K562 (cell line): ENCODE measurements around the gene ARHGAP22. TPM values are rescaled to one million over a fixed set of nuclear protein-coding genes. Genes with fewer than 3 reads are reported as not detected.

Source experiments
- CAMTA2 ChIP-seq: fragments of 250-450 bp; sonication (Bioruptor Pico); conservative IDR thresholded peaks from 2 replicates; pipeline ENCODE4 v1.5.1; 2022
- FOXA3 ChIP-seq, 2 experiments: fragments of 450-650 bp in 1 of 2; sonication (generic) in 1 of 2; formaldehyde crosslinking; IDR thresholded peaks in 1 of 2; conservative IDR thresholded peaks in 1 of 2; 2 replicates each; pipeline versions ENCODE4 v1.4.0 to v1.8.0; 2020 to 2022; ENCODE audit warnings: mild to moderate bottlenecking in 2 of 2, missing genetic modification reagents in 1 of 2
- FOXK1 ChIP-seq: sonication (generic); formaldehyde crosslinking; IDR thresholded peaks from 2 replicates; pipeline ENCODE4 v1.8.0; 2022; ENCODE audit warnings: missing genetic modification reagents, mild to moderate bottlenecking, borderline replicate concordance
- GTF2F1 ChIP-seq: IDR thresholded peaks from 2 replicates; pipeline ENCODE4 v1.6.1; 2011; ENCODE audit warnings: low read depth, low read length, improper control_type of control experiment
- HLTF ChIP-seq: fragments of 450-650 bp; IDR thresholded peaks from 2 replicates; pipeline ENCODE4 v1.6.1; 2016
- NONO ChIP-seq, 2 experiments: fragments of 200-400 bp in 1 of 2; fragments of 450-650 bp in 1 of 2; formaldehyde crosslinking in 1 of 2; IDR thresholded peaks; 2 replicates each; pipeline ENCODE4 v1.6.1; 2017; ENCODE audit warnings: low read depth in 2 of 2, mild to moderate bottlenecking in 2 of 2, moderate library complexity in 2 of 2, low read length in 1 of 2
- PCBP2 ChIP-seq: fragments of 200-400 bp; formaldehyde crosslinking; IDR thresholded peaks from 2 replicates; pipeline ENCODE4 v1.6.1; 2018; ENCODE audit warnings: low read length, low read depth, mild to moderate bottlenecking, moderate library complexity; ENCODE audit not compliant: poor library complexity, severe bottlenecking
- PURB ChIP-seq: sonication (generic); formaldehyde crosslinking; IDR thresholded peaks from 2 replicates; pipeline ENCODE4 v1.9.0; 2021; ENCODE audit warnings: low read depth, mild to moderate bottlenecking, missing genetic modification reagents
- SMC3 ChIP-seq: conservative IDR thresholded peaks from 2 replicates; pipeline ENCODE4 v1.6.1; 2011; ENCODE audit warnings: low read depth, low read length, improper control_type of control experiment; ENCODE audit not compliant: insufficient read depth
- XRCC5 ChIP-seq: fragments of 200-400 bp; formaldehyde crosslinking; IDR thresholded peaks from 2 replicates; pipeline ENCODE4 v1.6.1; 2017; ENCODE audit warnings: low read depth, mild to moderate bottlenecking, low read length
- ZBTB8A ChIP-seq: fragments of 450-650 bp; IDR thresholded peaks from 2 replicates; pipeline ENCODE4 v1.6.1; 2018; ENCODE audit warnings: mild to moderate bottlenecking, moderate library complexity; ENCODE audit not compliant: partially characterized antibody
- ZNF146 ChIP-seq: IDR thresholded peaks from one replicate; pipeline ENCODE4 v1.6.1; 2018; ENCODE audit warnings: missing compliant biosample characterization; ENCODE audit not compliant: unreplicated experiment
- ZNF197 ChIP-seq: fragments of 200-800 bp; sonication (Bioruptor generic); IDR thresholded peaks from 2 replicates; pipeline ENCODE4 v1.6.1; 2016; ENCODE audit warnings: low read depth, missing genetic modification characterization, missing compliant biosample characterization
- ZNF217 ChIP-seq: sonication (generic); formaldehyde crosslinking; IDR thresholded peaks from 2 replicates; pipeline ENCODE4 v1.8.0; 2022; ENCODE audit warnings: mild to moderate bottlenecking, missing genetic modification reagents
- ZNF232 ChIP-seq: sonication (generic); formaldehyde crosslinking; IDR thresholded peaks from 2 replicates; pipeline ENCODE4 v1.8.0; 2022; ENCODE audit warnings: mild to moderate bottlenecking, missing genetic modification reagents
- ZNF507 ChIP-seq: conservative IDR thresholded peaks from 2 replicates; pipeline ENCODE4 v1.6.1; 2017; ENCODE audit warnings: missing genetic modification characterization, missing compliant biosample characterization
- ZNF583 ChIP-seq: fragments of 250-450 bp; sonication (Bioruptor Pico); IDR thresholded peaks from 2 replicates; pipeline ENCODE4 v1.4.0; 2020
- ZNF717 ChIP-seq: fragments of 250-450 bp; sonication (Bioruptor Pico); IDR thresholded peaks from 2 replicates; pipeline ENCODE4 v1.5.0; 2021
- polyA plus RNA-seq, 8 experiments: library from polyadenylated mRNA; depleted of rRNA in 4 of 8; stranded (reverse) in 5 of 8; unstranded in 3 of 8; fragments of >200 nt; fragmentation: Nextera tagmentation in 2 of 8; fragmentation: Illumina TruSeq in 1 of 8; extraction: Ambion mirVana in 2 of 8; extraction: Trizol in 1 of 8; gene quantifications; 2 replicates each; pipeline versions ENCODE4 v1.2.1 to v1.2.3, GENCODE V29; 2011 to 2014; ENCODE audit warnings: inconsistent platforms in 1 of 8, missing spikeins in 1 of 8
- total RNA-seq, 7 experiments: library from RNA; depleted of rRNA in 6 of 7; stranded (reverse); fragments of >200 nt in 6 of 7; fragmentation: Illumina TruSeq in 2 of 7; extraction: Trizol in 2 of 7; gene quantifications; 2 replicates each; pipeline versions ENCODE4 v1.2.1 to v1.2.3, GENCODE V29; 2011 to 2021; ENCODE audit warnings: low replicate concordance in 1 of 7
- TF ChIP-seq, protein P1 (sequence below), 2 experiments: fragments of 200-800 bp in 1 of 2; sonication (Bioruptor generic) in 1 of 2; sonication (generic) in 1 of 2; formaldehyde crosslinking in 1 of 2; IDR thresholded peaks in 1 of 2; conservative IDR thresholded peaks in 1 of 2; 2 replicates each; pipeline versions ENCODE4 v1.5.0 to v1.6.1; 2016 to 2020; ENCODE audit warnings: missing compliant biosample characterization in 1 of 2, missing genetic modification characterization in 1 of 2, missing genetic modification reagents in 1 of 2
- TF ChIP-seq, protein P2 (sequence below): sonication (generic); formaldehyde crosslinking; IDR thresholded peaks from 2 replicates; pipeline ENCODE4 v1.9.0; 2022; ENCODE audit warnings: mild to moderate bottlenecking, missing genetic modification reagents
- TF ChIP-seq, protein P3 (sequence below): fragments of 450-650 bp; IDR thresholded peaks from 2 replicates; pipeline ENCODE4 v1.6.1; 2016; ENCODE audit warnings: mild to moderate bottlenecking
- TF ChIP-seq, protein P4 (sequence below), 2 experiments: fragments of 450-650 bp; IDR thresholded peaks; 2 replicates each; pipeline ENCODE4 v1.6.1; 2016

Gene ARHGAP22
- total and polyA plus RNA-seq, 9 of the 15 experiments (the other 6 are each of a cell fraction or from before 2014, with no cell fraction given), result 1.3 to 28.1 (median 12.7) TPM

DNA sequence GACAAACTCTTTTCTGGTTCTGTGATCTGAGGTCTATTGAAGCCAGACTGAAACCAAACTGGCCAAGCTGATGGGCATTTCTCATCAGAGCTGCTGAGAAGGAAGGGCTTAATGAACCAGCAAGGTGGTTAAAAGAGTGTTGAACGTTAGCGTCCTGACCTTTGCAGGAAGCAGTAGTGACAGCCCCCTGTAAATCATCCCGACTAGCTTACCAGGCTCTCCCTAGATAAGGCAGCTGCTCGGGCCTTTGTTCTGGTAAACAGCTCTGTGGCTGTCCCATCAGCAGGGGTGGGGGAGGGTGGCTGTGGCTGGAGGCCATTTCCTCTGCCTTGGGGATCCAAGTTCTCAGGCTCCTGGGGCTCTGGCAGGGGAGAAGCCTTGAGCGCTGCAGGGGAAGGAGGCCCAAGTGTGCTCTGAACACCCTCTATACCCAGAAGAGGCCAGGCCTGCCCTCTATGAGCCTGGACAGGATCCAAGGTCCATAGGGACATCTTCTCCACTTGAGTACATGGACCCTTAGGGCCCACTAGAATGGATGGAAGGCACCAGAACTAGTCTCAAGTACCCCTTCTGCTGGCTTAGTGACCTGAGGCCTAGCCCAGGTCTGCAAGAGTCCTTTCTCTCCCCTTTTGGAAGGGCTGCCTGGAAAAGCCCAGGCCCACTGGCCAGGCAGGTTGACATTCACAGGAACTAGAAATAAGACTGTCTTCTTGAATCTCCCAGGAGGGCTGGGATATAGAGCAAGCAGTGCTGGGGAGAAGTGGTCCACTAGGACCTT is 134.6 kb downstream of the ARHGAP22 start (continued):
- 0 out of 2 replicates have a peak, but pooled peaks have one; percentile 6 for TF ChIP-seq SMC3
- TF ChIP-seq, protein P1, sequence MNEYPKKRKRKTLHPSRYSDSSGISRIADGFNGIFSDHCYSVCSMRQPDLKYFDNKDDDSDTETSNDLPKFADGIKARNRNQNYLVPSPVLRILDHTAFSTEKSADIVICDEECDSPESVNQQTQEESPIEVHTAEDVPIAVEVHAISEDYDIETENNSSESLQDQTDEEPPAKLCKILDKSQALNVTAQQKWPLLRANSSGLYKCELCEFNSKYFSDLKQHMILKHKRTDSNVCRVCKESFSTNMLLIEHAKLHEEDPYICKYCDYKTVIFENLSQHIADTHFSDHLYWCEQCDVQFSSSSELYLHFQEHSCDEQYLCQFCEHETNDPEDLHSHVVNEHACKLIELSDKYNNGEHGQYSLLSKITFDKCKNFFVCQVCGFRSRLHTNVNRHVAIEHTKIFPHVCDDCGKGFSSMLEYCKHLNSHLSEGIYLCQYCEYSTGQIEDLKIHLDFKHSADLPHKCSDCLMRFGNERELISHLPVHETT (CRISPR knock-in tag; conservative IDR thresholded peaks at IDR 0.05 in 1 of 2, IDR thresholded peaks at IDR 0.05 in 1 of 2), result peak in 1 of 2 experiments; percentile 89; a peak in 2 of 4 replicates
- TF ChIP-seq ZNF146 (CRISPR knock-in tag), result no peak
- TF ChIP-seq ZBTB8A, result no peak
- peak in 1 of 2 experiments; percentile 83; a peak in 1 of 4 replicates for TF ChIP-seq NONO (IDR thresholded peaks at IDR 0.05; ENCODE audit: low read depth in 2 of 2, low read length in 1 of 2)
- TF ChIP-seq ZNF217, result no peak
- TF ChIP-seq PURB (CRISPR knock-in tag), result no peak
- peak; percentile 65; the same call in 1 of the 2 replicates for TF ChIP-seq GTF2F1
- no peak for TF ChIP-seq ZNF507 (tag)
- peak; percentile 95 for TF ChIP-seq ZNF583 (CRISPR knock-in tag)
- TF ChIP-seq HLTF, result peak; percentile 55; the same call in 1 of the 2 replicates
- TF ChIP-seq CAMTA2 (CRISPR knock-in tag), result 0 out of 2 replicates have a peak, but pooled peaks have one; percentile 57
- TF ChIP-seq ZNF232, result no peak
- no peak; the same call in 1 of the 2 replicates for TF ChIP-seq ZNF717
- TF ChIP-seq ZNF197, result peak; percentile 88
- peak; percentile 67 for TF ChIP-seq XRCC5
- TF ChIP-seq, protein P2, sequence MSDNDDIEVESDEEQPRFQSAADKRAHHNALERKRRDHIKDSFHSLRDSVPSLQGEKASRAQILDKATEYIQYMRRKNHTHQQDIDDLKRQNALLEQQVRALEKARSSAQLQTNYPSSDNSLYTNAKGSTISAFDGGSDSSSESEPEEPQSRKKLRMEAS, result peak; percentile 7; the same call in 1 of the 2 replicates
- peak; percentile 96 for TF ChIP-seq FOXK1 (CRISPR knock-in tag)
- peak; percentile 78 to 85; a peak in 3 of 4 replicates for TF ChIP-seq FOXA3 (CRISPR knock-in tag; conservative IDR thresholded peaks at IDR 0.05 in 1 of 2, IDR thresholded peaks at IDR 0.05 in 1 of 2)
- TF ChIP-seq, protein P3, sequence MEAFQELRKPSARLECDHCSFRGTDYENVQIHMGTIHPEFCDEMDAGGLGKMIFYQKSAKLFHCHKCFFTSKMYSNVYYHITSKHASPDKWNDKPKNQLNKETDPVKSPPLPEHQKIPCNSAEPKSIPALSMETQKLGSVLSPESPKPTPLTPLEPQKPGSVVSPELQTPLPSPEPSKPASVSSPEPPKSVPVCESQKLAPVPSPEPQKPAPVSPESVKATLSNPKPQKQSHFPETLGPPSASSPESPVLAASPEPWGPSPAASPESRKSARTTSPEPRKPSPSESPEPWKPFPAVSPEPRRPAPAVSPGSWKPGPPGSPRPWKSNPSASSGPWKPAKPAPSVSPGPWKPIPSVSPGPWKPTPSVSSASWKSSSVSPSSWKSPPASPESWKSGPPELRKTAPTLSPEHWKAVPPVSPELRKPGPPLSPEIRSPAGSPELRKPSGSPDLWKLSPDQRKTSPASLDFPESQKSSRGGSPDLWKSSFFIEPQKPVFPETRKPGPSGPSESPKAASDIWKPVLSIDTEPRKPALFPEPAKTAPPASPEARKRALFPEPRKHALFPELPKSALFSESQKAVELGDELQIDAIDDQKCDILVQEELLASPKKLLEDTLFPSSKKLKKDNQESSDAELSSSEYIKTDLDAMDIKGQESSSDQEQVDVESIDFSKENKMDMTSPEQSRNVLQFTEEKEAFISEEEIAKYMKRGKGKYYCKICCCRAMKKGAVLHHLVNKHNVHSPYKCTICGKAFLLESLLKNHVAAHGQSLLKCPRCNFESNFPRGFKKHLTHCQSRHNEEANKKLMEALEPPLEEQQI, result peak; percentile 95
- TF ChIP-seq PCBP2, result no peak
- TF ChIP-seq, protein P4, sequence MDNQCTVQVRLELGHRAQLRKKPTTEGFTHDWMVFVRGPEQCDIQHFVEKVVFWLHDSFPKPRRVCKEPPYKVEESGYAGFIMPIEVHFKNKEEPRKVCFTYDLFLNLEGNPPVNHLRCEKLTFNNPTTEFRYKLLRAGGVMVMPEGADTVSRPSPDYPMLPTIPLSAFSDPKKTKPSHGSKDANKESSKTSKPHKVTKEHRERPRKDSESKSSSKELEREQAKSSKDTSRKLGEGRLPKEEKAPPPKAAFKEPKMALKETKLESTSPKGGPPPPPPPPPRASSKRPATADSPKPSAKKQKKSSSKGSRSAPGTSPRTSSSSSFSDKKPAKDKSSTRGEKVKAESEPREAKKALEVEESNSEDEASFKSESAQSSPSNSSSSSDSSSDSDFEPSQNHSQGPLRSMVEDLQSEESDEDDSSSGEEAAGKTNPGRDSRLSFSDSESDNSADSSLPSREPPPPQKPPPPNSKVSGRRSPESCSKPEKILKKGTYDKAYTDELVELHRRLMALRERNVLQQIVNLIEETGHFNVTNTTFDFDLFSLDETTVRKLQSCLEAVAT (IDR thresholded peaks at IDR 0.05), result peak; percentile 47 to 79; a peak in 3 of 4 replicates
